ENCODE results near the gene TMEFF1. TPM values are rescaled to one million over a fixed set of nuclear protein-coding genes. Genes with fewer than 3 reads are reported as not detected.

The TMEFF1 gene
- total RNA-seq, 1 donor from 2014 or later: 103 TPM

GRCh38 chr9:100430286-100430940 is 42.5 kb upstream of the TMEFF1 start:
- Histone ChIP-seq H3K9ac (no peak overlapping the region), H4K20me1 (ENCODE audit: low read depth) (peaks cover 49% of the 10 kb centered on the region), H3K4me1 (peaks cover 21% of the 10 kb centered on the region), H3K27me3 (no peaks in the 10 kb centered on the region), H3K27ac (no peak overlapping the region), H3K79me2 (ENCODE audit: low read depth) (peaks cover 80% of the 10 kb centered on the region), H3K4me3 (no peak overlapping the region), H3F3A (ENCODE audit: low read depth) (peaks cover 32% of the 10 kb centered on the region), H3K9me3 (ENCODE audit: low read depth) (no peaks in the 10 kb centered on the region), H3K4me2 (no peak overlapping the region), H2AFZ (replicated peaks) (no peak overlapping the region), H3K36me3 (no peaks in the 10 kb centered on the region)
- DNase-seq (ENCODE audit: low spot score): no peak
- TF ChIP-seq EZH2phosphoT487 (IDR thresholded peaks at IDR 0.05): no peak
- TF ChIP-seq CTCF (IDR thresholded peaks at IDR 0.05): no peak
- TF ChIP-seq EZH2 (IDR thresholded peaks at IDR 0.05): no peak
- no peak overlapping the region for H3K27ac Mint-ChIP-seq
- no peaks in the 10 kb centered on the region for H3K9me3 Mint-ChIP-seq
- H3K4me1 Mint-ChIP-seq: peaks cover 33% of the 10 kb centered on the region
- no peak overlapping the region for H3K4me3 Mint-ChIP-seq
- peaks cover 25% of the 10 kb centered on the region for H3K36me3 Mint-ChIP-seq
- H3K27me3 Mint-ChIP-seq (ENCODE audit: insufficient read depth, low read depth): peaks cover 5% of the 10 kb centered on the region

GRCh38 chr9:100431886-100432285 is 41.1 kb upstream of the TMEFF1 start:
- Histone ChIP-seq H3K4me2 (no peak overlapping the region), H3K9me3 (ENCODE audit: low read depth) (no peaks in the 10 kb centered on the region), H3K27ac (no peak overlapping the region), H4K20me1 (ENCODE audit: low read depth) (peaks cover 52% of the 10 kb centered on the region), H3K9ac (no peak overlapping the region), H3K79me2 (ENCODE audit: low read depth) (peaks cover 95% of the 10 kb centered on the region), H3K36me3 (no peaks in the 10 kb centered on the region), H3F3A (ENCODE audit: low read depth) (peaks cover 20% of the 10 kb centered on the region), H3K27me3 (no peaks in the 10 kb centered on the region), H2AFZ (replicated peaks) (no peak overlapping the region), H3K4me3 (no peak overlapping the region), H3K4me1 (peaks cover 15% of the 10 kb centered on the region)
- Mint-ChIP-seq H3K4me1 (peaks cover 25% of the 10 kb centered on the region), H3K27ac (no peak overlapping the region), H3K4me3 (peak overlapping the region; percentile 4), H3K9me3 (no peaks in the 10 kb centered on the region), H3K36me3 (peaks cover 25% of the 10 kb centered on the region), H3K27me3 (ENCODE audit: insufficient read depth, low read depth) (peaks cover 5% of the 10 kb centered on the region)
- no peak for DNase-seq (ENCODE audit: low spot score)
- TF ChIP-seq EZH2 (IDR thresholded peaks at IDR 0.05) (no peak), CTCF (IDR thresholded peaks at IDR 0.05) (no peak), EZH2phosphoT487 (IDR thresholded peaks at IDR 0.05) (no peak)

GRCh38 chr9:100432736-100433135 is 40.2 kb upstream of the TMEFF1 start:
- peaks cover 100% of the 10 kb centered on the region for H3K79me2 ChIP-seq (ENCODE audit: low read depth)
- H4K20me1 ChIP-seq (ENCODE audit: low read depth): peaks cover 61% of the 10 kb centered on the region

More at GRCh38 chr9:100432736-100433135, 40.2 kb upstream of the TMEFF1 start:
- Histone ChIP-seq H2AFZ (replicated peaks) (no peak overlapping the region), H3K27me3 (no peaks in the 10 kb centered on the region), H3K27ac (no peak overlapping the region), H3K4me2 (no peak overlapping the region), H3K9ac (no peak overlapping the region), H3K36me3 (no peaks in the 10 kb centered on the region), H3K9me3 (ENCODE audit: low read depth) (no peaks in the 10 kb centered on the region), H3K4me3 (no peak overlapping the region), H3F3A (ENCODE audit: low read depth) (peaks cover 24% of the 10 kb centered on the region), H3K4me1 (peaks cover 15% of the 10 kb centered on the region)
- H3K27ac Mint-ChIP-seq: no peak overlapping the region
- TF ChIP-seq CTCF (IDR thresholded peaks at IDR 0.05) (no peak), EZH2phosphoT487 (IDR thresholded peaks at IDR 0.05) (no peak), EZH2 (IDR thresholded peaks at IDR 0.05) (no peak)
- no peak overlapping the region for H3K4me3 Mint-ChIP-seq
- peaks cover 23% of the 10 kb centered on the region for H3K4me1 Mint-ChIP-seq
- H3K36me3 Mint-ChIP-seq: peaks cover 25% of the 10 kb centered on the region
- no peaks in the 10 kb centered on the region for H3K9me3 Mint-ChIP-seq
- DNase-seq (ENCODE audit: low spot score): no peak
- peaks cover 5% of the 10 kb centered on the region for H3K27me3 Mint-ChIP-seq (ENCODE audit: insufficient read depth, low read depth)
